Activated CD8-positive, alpha-beta memory T cell treated with anti-CD3 and anti-CD28 coated beads for 1 hour (primary cell): ENCODE results near the gene ZBTB49.

Experiments
- DNase-seq, 2 donors: peaks; one replicate each; pipeline ENCODE4 v3.0.0-alpha.2; 2020; ENCODE audit warnings: low read depth in 1 of 2; ENCODE audit errors: extremely low read depth in 1 of 2

Gene ZBTB49

DNA sequence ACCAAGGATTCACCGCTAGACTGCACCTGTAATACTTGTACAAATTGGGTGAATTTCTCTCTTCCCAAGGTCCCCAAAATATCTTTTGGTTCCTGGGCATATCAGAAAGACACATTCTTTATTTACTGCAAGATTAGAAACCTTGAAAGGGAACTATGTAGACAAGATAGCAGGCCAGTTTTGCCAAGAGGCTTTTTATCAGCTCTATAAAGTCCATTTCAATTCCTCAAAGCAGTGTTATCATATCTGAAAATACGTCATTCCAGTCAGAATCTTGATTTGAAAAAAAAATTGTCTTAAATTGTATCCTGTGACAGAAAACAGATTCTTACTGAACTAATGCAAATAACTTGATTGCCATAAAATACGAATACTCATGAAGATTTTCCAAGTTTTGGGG lies 59.8 kb downstream of the ZBTB49 start:
- DNase-seq: no peak

DNA sequence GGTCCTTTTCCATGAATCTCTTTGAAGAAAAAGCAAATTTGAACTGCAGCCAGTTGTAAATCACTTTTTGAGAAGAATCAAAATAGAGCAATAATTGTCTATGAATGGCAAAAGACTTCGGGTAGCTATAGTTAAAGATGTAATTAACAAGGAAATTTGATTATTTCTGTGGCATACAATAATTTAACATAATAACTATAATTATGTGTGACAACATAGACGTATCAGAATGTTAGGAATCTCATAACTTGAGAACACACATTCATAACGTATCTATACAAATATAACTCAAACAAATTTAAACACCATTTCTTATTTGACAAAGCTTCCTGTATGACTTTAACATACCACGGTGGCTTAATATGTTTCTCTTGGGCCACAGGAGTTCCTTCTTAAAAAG lies 60.9 kb downstream of the ZBTB49 start:
- no peak for DNase-seq

DNA sequence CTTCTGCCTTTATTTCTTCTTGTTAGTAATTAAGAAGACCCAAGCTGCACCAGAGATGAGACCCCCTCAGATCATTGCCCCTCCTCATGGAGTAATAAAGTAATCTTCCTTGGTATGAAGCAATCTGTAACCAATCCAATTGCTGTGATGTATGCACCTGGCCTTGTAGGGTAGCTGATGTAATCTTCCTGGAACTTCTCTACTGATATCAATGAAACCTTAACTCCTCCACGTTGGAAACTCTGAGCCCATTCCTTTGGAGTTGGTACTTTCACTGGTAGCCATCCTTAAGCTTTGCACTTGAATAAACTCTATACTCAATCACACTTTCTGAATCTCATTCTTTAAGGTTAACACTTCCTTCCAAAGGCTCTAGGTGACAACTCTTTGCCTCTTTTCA lies 65.3 kb downstream of the ZBTB49 start:
- DNase-seq: no peak

- no peak for DNase-seq
Observed at GRCh38 chr4:4356106-4357041, 66.3 kb downstream of the ZBTB49 start.

DNA sequence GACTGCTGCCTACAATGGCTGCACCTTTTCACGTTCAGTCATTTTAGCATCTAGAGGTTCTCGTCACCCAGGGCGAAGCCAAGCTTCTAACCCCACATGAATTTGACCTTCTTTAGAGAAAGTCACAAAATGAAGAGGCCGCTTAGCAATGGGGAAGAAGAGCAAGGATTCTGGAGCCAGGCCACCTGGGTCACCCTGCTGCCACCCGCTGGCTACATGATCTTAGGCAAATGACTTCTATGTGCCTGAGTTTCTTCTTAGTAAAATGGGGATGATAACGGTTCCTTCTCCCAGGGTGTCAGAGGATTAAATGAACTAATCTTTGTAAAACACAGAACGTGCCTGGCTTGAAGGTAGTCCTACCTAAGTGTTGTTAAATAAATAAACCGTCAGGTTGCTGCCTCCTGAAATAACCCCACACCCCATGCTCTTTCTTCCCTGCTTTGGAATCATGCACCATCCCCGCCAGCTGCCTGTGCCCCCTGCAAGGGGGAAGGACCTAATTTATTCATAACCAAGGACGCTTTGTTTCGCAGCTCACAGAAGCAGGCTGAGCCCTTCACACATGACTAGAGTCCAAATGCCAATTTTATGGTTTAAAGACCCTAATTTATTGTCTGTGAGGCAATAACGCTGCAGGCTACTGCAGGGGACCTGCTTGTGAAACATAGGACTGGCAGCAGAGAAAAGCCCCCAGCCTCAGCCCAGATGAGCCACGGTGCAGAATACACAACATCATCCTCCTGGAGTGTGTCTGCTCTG lies 68.2 kb downstream of the ZBTB49 start:
- no peak for DNase-seq

DNA sequence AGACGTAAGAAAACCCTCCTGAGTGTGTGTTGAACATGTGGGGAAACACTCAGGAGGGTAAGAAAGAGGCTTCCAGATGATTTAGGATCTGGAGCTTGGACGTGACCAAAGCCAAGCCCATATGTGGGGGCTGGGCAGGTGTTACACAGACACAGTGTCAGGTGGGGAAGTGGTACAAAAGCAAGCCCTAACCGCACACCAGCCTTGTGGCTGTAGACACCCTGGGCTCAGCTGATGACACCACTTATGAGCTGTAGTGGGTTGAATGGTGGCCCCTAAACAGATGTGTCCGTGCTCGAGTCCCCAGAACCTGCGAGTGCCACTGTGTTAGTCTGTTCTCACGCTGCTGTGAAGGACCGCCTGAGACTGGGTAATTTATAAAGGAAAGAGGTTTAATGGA lies 71.8 kb downstream of the ZBTB49 start:
- no peak for DNase-seq

GRCh38 chr4:4362991-4363697 lies 73.1 kb downstream of the ZBTB49 start:
- no peak for DNase-seq

DNA sequence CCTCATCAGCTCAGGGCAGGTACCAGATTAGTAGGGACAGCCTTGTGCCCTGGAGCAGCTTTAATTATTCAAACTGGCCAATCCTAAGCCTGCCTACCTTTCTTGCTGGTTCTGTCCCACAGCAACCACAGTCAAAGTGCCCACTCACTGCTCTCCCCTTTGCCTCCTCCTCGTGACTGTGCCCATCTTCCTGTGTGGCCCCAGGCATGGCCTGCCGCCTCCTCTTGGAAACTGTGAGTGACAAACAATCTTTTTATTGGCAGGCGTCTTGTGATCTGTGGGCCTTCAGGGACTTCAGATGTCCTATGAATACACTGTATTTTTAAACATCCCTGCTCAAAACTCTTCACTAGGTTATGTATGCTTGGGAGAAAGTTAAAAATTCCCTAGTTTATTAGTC lies 74.0 kb downstream of the ZBTB49 start:
- no peak for DNase-seq

- no peak for DNase-seq
Observed at GRCh38 chr4:4364486-4365208, 74.6 kb downstream of the ZBTB49 start.

DNA sequence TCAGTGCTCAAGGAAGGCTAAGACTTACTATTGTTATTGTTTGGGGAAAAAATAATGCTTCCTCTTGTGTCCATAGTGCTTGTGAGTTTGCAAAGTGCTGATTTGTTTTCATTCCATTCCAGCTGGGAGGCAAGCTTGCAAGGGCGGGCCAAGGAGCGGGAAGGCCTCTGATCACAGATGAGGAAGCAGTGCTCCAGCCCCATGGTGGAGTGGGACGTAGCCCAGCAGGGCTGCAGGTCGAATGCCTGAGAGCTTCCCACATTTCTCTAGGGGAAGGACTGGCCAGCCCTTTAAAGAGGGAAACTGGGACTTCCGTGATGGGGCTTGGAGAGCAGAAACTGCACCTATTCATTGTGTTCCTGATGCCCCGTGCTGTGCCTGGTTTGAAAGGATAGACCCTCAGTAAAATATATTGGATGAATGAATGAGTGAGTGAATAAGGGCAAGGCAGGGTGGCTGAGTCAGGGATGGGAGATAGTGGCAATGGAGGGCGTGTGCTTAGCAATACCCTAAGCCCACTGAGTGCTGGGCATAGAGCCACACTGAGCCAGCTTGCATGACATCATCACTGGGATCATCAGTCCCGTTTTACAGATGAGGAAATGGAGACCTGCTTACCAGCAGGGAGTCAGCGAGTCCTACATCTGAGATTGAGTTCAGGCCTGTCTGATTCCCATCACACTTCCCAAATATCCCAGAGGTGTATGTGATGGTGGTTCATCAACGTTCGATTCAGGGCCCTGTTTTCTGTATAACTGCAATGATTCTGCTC lies 78.9 kb downstream of the ZBTB49 start:
- DNase-seq: no peak
